OCI-LY3 (cell line): ENCODE data around the gene SELENOO.

Experiments
- EZH2phosphoT487 ChIP-seq: fragments of 200-600 bp; shearing (Covaris generic); IDR thresholded peaks from 2 replicates; pipeline ENCODE4 v1.6.1; 2018; ENCODE audit warnings: antibody characterized with exemption, mixed run types, low read depth
- TF ChIP-seq, protein P1 (sequence below): fragments of 200-600, 300-600 bp; sonication (generic); IDR thresholded peaks from 2 replicates; pipeline ENCODE4 v1.5.1; 2014; ENCODE audit warnings: antibody characterized with exemption, low read length, low read depth

DNA sequence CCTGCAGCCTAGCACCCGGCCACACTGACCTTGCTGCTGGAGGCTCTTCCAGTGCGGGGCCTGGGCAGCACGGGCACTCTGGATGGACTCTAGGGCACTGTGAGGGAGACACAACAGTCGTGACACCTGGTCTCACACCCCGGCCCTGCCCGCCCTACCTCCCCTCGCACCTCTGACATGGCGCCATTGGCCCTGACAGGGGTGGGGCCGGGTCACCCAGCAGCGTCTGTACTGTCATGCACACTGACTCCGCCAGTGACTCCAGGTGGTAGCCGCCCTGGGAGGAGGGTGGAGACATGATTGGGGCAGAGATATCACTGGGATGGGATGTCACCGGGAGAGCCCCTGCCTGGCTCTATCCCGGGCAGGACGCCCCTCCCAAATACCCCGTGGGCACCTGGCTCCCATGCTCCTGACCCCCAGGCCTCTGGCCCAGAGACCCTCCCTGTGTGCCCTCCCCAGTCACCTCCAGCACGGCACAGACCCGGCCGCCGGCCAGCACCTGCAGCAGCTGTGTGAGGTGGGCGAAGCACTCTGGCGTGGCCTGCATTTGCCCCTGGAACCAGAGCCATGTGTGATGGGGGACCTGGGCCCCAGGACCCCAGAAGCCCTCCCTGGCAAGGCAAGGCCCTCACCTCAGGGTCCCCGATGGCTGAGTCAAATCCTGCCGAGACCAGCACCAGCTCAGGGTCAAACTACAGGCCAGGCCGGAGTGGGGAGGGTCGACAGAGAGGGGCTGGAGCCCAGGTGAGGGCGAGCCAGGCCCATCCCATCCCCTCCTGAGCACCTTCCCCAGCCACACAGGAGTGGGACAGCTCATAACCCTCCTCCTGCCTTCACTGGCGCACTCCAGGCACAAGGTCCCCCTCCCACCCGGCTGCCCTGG lies 47.6 kb downstream of the SELENOO start:
- TF ChIP-seq, protein P1, sequence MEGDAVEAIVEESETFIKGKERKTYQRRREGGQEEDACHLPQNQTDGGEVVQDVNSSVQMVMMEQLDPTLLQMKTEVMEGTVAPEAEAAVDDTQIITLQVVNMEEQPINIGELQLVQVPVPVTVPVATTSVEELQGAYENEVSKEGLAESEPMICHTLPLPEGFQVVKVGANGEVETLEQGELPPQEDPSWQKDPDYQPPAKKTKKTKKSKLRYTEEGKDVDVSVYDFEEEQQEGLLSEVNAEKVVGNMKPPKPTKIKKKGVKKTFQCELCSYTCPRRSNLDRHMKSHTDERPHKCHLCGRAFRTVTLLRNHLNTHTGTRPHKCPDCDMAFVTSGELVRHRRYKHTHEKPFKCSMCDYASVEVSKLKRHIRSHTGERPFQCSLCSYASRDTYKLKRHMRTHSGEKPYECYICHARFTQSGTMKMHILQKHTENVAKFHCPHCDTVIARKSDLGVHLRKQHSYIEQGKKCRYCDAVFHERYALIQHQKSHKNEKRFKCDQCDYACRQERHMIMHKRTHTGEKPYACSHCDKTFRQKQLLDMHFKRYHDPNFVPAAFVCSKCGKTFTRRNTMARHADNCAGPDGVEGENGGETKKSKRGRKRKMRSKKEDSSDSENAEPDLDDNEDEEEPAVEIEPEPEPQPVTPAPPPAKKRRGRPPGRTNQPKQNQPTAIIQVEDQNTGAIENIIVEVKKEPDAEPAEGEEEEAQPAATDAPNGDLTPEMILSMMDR, result no peak
- TF ChIP-seq EZH2phosphoT487, result no peak
